ENCODE results near the gene CDSN. TPM values are rescaled to one million over a fixed set of nuclear protein-coding genes. Genes with fewer than 3 reads are reported as not detected.

CDSN gene
- total and polyA plus RNA-seq, 2 experiments from 2014 or later = 0.07 TPM; not detected in 1

- Mint-ChIP-seq H3K4me3 (no peak overlapping the region), H3K4me1 (peaks cover 17% of the 10 kb centered on the region), H3K9me3 (no peaks in the 10 kb centered on the region), H3K27me3 (ENCODE audit: insufficient read depth, low read depth, poor library complexity) (peaks cover 11% of the 10 kb centered on the region), H3K36me3 (ENCODE audit: low read depth) (peaks cover 65% of the 10 kb centered on the region), H3K27ac (no peak overlapping the region)
- no peaks in the 10 kb centered on the region for H4K20me1 ChIP-seq (replicated peaks; ENCODE audit: insufficient read depth)
- no peak overlapping the region for H2AFZ ChIP-seq
- H3K4me3 ChIP-seq = no peak overlapping the region
- no peak overlapping the region for H3K4me2 ChIP-seq
- no peaks in the 10 kb centered on the region for H3K9me2 ChIP-seq (ENCODE audit: insufficient read depth)
- peaks cover 2% of the 10 kb centered on the region; the same call in 1 of the 2 replicates for H3K36me3 ChIP-seq (ENCODE audit: insufficient read depth)
- ATAC-seq = no peak
- DNase-seq (ENCODE audit: low spot score) = no peak
- no peaks in the 10 kb centered on the region for H3K27me3 ChIP-seq (ENCODE audit: insufficient read depth)
- H3K27ac ChIP-seq (ENCODE audit: low read depth) = no peak overlapping the region
- TF ChIP-seq POLR2AphosphoS5 (IDR thresholded peaks at IDR 0.05; ENCODE audit: low read depth) (no peak), JUNB (IDR thresholded peaks at IDR 0.05; ENCODE audit: unreplicated experiment) (no peak), ZNF114 (CRISPR knock-in tag; IDR thresholded peaks at IDR 0.05) (no peak), REST (IDR thresholded peaks at IDR 0.05; ENCODE audit: unreplicated experiment) (no peak), EZH2 (IDR thresholded peaks at IDR 0.05; ENCODE audit: low read depth, unreplicated experiment) (no peak)
- H3K79me2 ChIP-seq (replicated peaks; ENCODE audit: insufficient read depth) = 0 out of 2 replicates have a peak, but pooled peaks cover 3% of the 10 kb centered on the region
- no peaks in the 10 kb centered on the region for H3F3A ChIP-seq (replicated peaks; ENCODE audit: low read depth)
- H3K4me1 ChIP-seq (ENCODE audit: insufficient read depth) = peaks cover 10% of the 10 kb centered on the region
Observed at GRCh38 chr6:31152781-31153180, 32.5 kb upstream of the CDSN start.

- Histone ChIP-seq H3K4me3 (no peak overlapping the region), H4K20me1 (replicated peaks; ENCODE audit: insufficient read depth) (no peaks in the 10 kb centered on the region), H3K27ac (ENCODE audit: low read depth) (no peak overlapping the region), H3K27me3 (ENCODE audit: insufficient read depth) (no peaks in the 10 kb centered on the region), H2AFZ (no peak overlapping the region), H3K4me1 (ENCODE audit: insufficient read depth) (no peaks in the 10 kb centered on the region), H3K4me2 (no peak overlapping the region), H3K9me2 (ENCODE audit: insufficient read depth) (no peaks in the 10 kb centered on the region), H3F3A (replicated peaks; ENCODE audit: low read depth) (no peaks in the 10 kb centered on the region), H3K79me2 (replicated peaks; ENCODE audit: insufficient read depth) (no peaks in the 10 kb centered on the region), H3K36me3 (ENCODE audit: insufficient read depth) (no peaks in the 10 kb centered on the region; the same call in 1 of the 2 replicates)
- no peak overlapping the region for H3K27ac Mint-ChIP-seq
- DNase-seq (ENCODE audit: low spot score) (no peak), ATAC-seq (no peak)
- TF ChIP-seq STAT1 (IDR thresholded peaks at IDR 0.05; ENCODE audit: unreplicated experiment) (no peak), ZNF114 (CRISPR knock-in tag; IDR thresholded peaks at IDR 0.05) (no peak), CREB1 (CRISPR knock-in tag; IDR thresholded peaks at IDR 0.05; ENCODE audit: low read depth) (no peak), CTCF (conservative IDR thresholded peaks at IDR 0.05; ENCODE audit: low read depth in 2 of 2) (no peak), EZH2 (IDR thresholded peaks at IDR 0.05; ENCODE audit: low read depth, unreplicated experiment) (no peak), POLR2AphosphoS5 (IDR thresholded peaks at IDR 0.05; ENCODE audit: low read depth) (no peak), ZNF331 (CRISPR knock-in tag; IDR thresholded peaks at IDR 0.05; ENCODE audit: low read depth) (no peak)
- H3K4me1 Mint-ChIP-seq = peaks cover 2% of the 10 kb centered on the region; the same call in 1 of the 3 replicates
- H3K36me3 Mint-ChIP-seq (ENCODE audit: low read depth) = peaks cover 58% of the 10 kb centered on the region
- no peaks in the 10 kb centered on the region for H3K9me3 Mint-ChIP-seq
- H3K4me3 Mint-ChIP-seq = no peak overlapping the region
- H3K27me3 Mint-ChIP-seq (ENCODE audit: insufficient read depth, low read depth, poor library complexity) = peaks cover 10% of the 10 kb centered on the region
Observed at GRCh38 chr6:31149827-31150447, 29.7 kb upstream of the CDSN start.
